ENCODE results near the gene CNOT6. TPM values are rescaled to one million over a fixed set of nuclear protein-coding genes. Genes with fewer than 3 reads are reported as not detected.

CNOT6 gene
- total RNA-seq, 1 experiment from 2014 or later: 59.1 TPM

- Histone ChIP-seq H2AFZ (ENCODE audit: low read depth, low read length, poor library complexity, severe bottlenecking) (no peak overlapping the region), H3K9ac (ENCODE audit: low read length) (no peak overlapping the region), H3K4me1 (ENCODE audit: control insufficient read depth in 1 of 2, insufficient read depth in 2 of 2, low read length in 2 of 2) (no peaks in the 10 kb centered on the region), H3K4me2 (ENCODE audit: low read length) (no peak overlapping the region), H4K20me1 (ENCODE audit: insufficient read depth) (no peaks in the 10 kb centered on the region), H3K27me3 (ENCODE audit: insufficient read depth, low read length) (no peaks in the 10 kb centered on the region), H3K27ac (ENCODE audit: low read depth, low read length) (no peak overlapping the region), H3K36me3 (ENCODE audit: control insufficient read depth in 1 of 2, insufficient read depth in 2 of 2, low read length in 2 of 2) (no peaks in the 10 kb centered on the region), H3K4me3 (replicated peaks in 1 of 2; ENCODE audit: low read depth in 1 of 2, low read length in 2 of 2) (no peak overlapping the region), H3K9me3 (ENCODE audit: control insufficient read depth in 1 of 2, insufficient read depth in 1 of 2, low read depth in 1 of 2, low read length in 2 of 2) (no peaks in the 10 kb centered on the region), H3K9me2 (ENCODE audit: insufficient read depth) (no peaks in the 10 kb centered on the region), H3K79me2 (ENCODE audit: insufficient read depth, low read length) (no peaks in the 10 kb centered on the region)
- TF ChIP-seq CBX3 (IDR thresholded peaks at IDR 0.05; ENCODE audit: low read depth) (no peak), SP1 (IDR thresholded peaks at IDR 0.05; ENCODE audit: low read depth) (no peak), ZNF274 (IDR thresholded peaks at IDR 0.05; ENCODE audit: low read depth, low read length) (no peak), EZH2phosphoT487 (IDR thresholded peaks at IDR 0.05; ENCODE audit: borderline replicate concordance) (no peak), SRF (IDR thresholded peaks at IDR 0.05; ENCODE audit: low read depth) (no peak), CEBPB (IDR thresholded peaks at IDR 0.05; ENCODE audit: low read depth) (no peak)
- no TSS peak for BruUV-seq (replicated peaks)
- POLR2A ChIA-PET: no interaction called here
- intact Hi-C loops (cut with micrococcal nuclease): no loop called here
- DNase-seq (ENCODE audit: low read depth, low spot score) (no peak), ATAC-seq (no peak)
- RAD21 ChIA-PET (ENCODE audit: low non-redundant PET in 1 of 2, low total read pairs in 2 of 2, uncharacterized antibody in 2 of 2, unreplicated experiment in 2 of 2): no interaction called here
- CTCF ChIA-PET: no interaction called here
Observed at GRCh38 chr5:180621311-180621710, 127.1 kb downstream of the CNOT6 start.

GRCh38 chr5:180622910-180623309 is 128.7 kb downstream of the CNOT6 start:
- DNase-seq (ENCODE audit: low read depth, low spot score): no peak
- H3K27ac ChIP-seq (ENCODE audit: low read depth, low read length): no peak overlapping the region

More at GRCh38 chr5:180622910-180623309, 128.7 kb downstream of the CNOT6 start:
- TF ChIP-seq, protein P1, sequence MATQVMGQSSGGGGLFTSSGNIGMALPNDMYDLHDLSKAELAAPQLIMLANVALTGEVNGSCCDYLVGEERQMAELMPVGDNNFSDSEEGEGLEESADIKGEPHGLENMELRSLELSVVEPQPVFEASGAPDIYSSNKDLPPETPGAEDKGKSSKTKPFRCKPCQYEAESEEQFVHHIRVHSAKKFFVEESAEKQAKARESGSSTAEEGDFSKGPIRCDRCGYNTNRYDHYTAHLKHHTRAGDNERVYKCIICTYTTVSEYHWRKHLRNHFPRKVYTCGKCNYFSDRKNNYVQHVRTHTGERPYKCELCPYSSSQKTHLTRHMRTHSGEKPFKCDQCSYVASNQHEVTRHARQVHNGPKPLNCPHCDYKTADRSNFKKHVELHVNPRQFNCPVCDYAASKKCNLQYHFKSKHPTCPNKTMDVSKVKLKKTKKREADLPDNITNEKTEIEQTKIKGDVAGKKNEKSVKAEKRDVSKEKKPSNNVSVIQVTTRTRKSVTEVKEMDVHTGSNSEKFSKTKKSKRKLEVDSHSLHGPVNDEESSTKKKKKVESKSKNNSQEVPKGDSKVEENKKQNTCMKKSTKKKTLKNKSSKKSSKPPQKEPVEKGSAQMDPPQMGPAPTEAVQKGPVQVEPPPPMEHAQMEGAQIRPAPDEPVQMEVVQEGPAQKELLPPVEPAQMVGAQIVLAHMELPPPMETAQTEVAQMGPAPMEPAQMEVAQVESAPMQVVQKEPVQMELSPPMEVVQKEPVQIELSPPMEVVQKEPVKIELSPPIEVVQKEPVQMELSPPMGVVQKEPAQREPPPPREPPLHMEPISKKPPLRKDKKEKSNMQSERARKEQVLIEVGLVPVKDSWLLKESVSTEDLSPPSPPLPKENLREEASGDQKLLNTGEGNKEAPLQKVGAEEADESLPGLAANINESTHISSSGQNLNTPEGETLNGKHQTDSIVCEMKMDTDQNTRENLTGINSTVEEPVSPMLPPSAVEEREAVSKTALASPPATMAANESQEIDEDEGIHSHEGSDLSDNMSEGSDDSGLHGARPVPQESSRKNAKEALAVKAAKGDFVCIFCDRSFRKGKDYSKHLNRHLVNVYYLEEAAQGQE (IDR thresholded peaks at IDR 0.05; ENCODE audit: low read depth): no peak
- no peak for TF ChIP-seq POLR2AphosphoS5 (IDR thresholded peaks at IDR 0.05; ENCODE audit: low read depth, low read length)
- no peak for TF ChIP-seq CBX3 (IDR thresholded peaks at IDR 0.05; ENCODE audit: low read depth)
- TF ChIP-seq CEBPB (IDR thresholded peaks at IDR 0.05; ENCODE audit: low read depth): no peak
- no peak for TF ChIP-seq YY1 (IDR thresholded peaks at IDR 0.05; ENCODE audit: extremely low read depth, insufficient replicate concordance, low read depth, low read length)
- TF ChIP-seq TCF7L2 (IDR thresholded peaks at IDR 0.05; ENCODE audit: borderline replicate concordance, extremely low read depth, insufficient read depth, insufficient read length): no peak
- no peak for TF ChIP-seq SRF (IDR thresholded peaks at IDR 0.05; ENCODE audit: low read depth)
- no peak for TF ChIP-seq SP1 (IDR thresholded peaks at IDR 0.05; ENCODE audit: low read depth)
- Histone ChIP-seq H3K36me3 (ENCODE audit: control insufficient read depth in 1 of 2, insufficient read depth in 2 of 2, low read length in 2 of 2) (no peaks in the 10 kb centered on the region), H3K4me1 (ENCODE audit: control insufficient read depth in 1 of 2, insufficient read depth in 2 of 2, low read length in 2 of 2) (no peaks in the 10 kb centered on the region), H4K20me1 (ENCODE audit: insufficient read depth) (no peaks in the 10 kb centered on the region), H2AFZ (ENCODE audit: low read depth, low read length, poor library complexity, severe bottlenecking) (no peak overlapping the region), H3K9ac (ENCODE audit: low read length) (no peak overlapping the region), H3K4me3 (replicated peaks in 1 of 2; ENCODE audit: low read depth in 1 of 2, low read length in 2 of 2) (no peak overlapping the region), H3K79me2 (ENCODE audit: insufficient read depth, low read length) (no peaks in the 10 kb centered on the region), H3K9me3 (ENCODE audit: control insufficient read depth in 1 of 2, insufficient read depth in 1 of 2, low read depth in 1 of 2, low read length in 2 of 2) (no peaks in the 10 kb centered on the region), H3K4me2 (ENCODE audit: low read length) (no peak overlapping the region), H3K27me3 (ENCODE audit: insufficient read depth, low read length) (no peaks in the 10 kb centered on the region), H3K9me2 (ENCODE audit: insufficient read depth) (no peaks in the 10 kb centered on the region)
- ATAC-seq: no peak
- CTCF ChIA-PET: no interaction called here
- intact Hi-C loops (cut with micrococcal nuclease): no loop called here
- BruUV-seq (replicated peaks): no TSS peak
- RAD21 ChIA-PET (ENCODE audit: low non-redundant PET in 1 of 2, low total read pairs in 2 of 2, uncharacterized antibody in 2 of 2, unreplicated experiment in 2 of 2): no interaction called here
- POLR2A ChIA-PET: no interaction called here

All from HCT116 (cell line).